ENCODE data around the gene RAB10. TPM values are rescaled to one million over a fixed set of nuclear protein-coding genes. Genes with fewer than 3 reads are reported as not detected.

RAB10 gene
- total and polyA plus RNA-seq, 5 donors, result 53.0 to 103 (median 95.2) TPM

GRCh38 chr2:26000561-26001082 is 33.3 kb upstream of the RAB10 start:
- peak in 1 of 2 donors; percentile 30 for ATAC-seq

GRCh38 chr2:26001743-26002351 is 32.0 kb upstream of the RAB10 start:
- intact Hi-C loops (cut with DNase I), result no loop called here
- Histone ChIP-seq H3K27me3 (ENCODE audit: control insufficient read depth, insufficient read depth) (no peaks in the 10 kb centered on the region), H3K4me1 (ENCODE audit: control insufficient read depth, insufficient read depth, low read length) (peaks cover 5% of the 10 kb centered on the region), H3K4me3 (ENCODE audit: low read length) (no peak overlapping the region), H3K9me3 (ENCODE audit: control insufficient read depth, low read length) (no peaks in the 10 kb centered on the region), H3K27ac (ENCODE audit: low read length) (peak overlapping the region; percentile 12)
- peak; percentile 56 to 75 for ATAC-seq
- WGBS, result 7% methylated on average over 4 of the region's 4 CpGs
- DNase-seq, result peak; percentile 68 to 92 (median 88)

More at GRCh38 chr2:26000561-26001082, 33.3 kb upstream of the RAB10 start:
- Histone ChIP-seq H3K27me3 (ENCODE audit: control insufficient read depth, insufficient read depth) (no peaks in the 10 kb centered on the region), H3K27ac (ENCODE audit: low read length) (no peak overlapping the region), H3K4me1 (ENCODE audit: control insufficient read depth, insufficient read depth, low read length) (peaks cover 5% of the 10 kb centered on the region), H3K4me3 (ENCODE audit: low read length) (no peak overlapping the region), H3K9me3 (ENCODE audit: control insufficient read depth, low read length) (no peaks in the 10 kb centered on the region)
- DNase-seq, result peak in 1 of 3 donors; percentile 57
- intact Hi-C loops (cut with DNase I), result no loop called here
- 66% methylated on average over 5 of the region's 5 CpGs for WGBS

- peak in 2 of 3 donors; percentile 52 to 72 for DNase-seq
- H3K27me3 ChIP-seq (ENCODE audit: control insufficient read depth, insufficient read depth), result no peaks in the 10 kb centered on the region
- peak overlapping the region; percentile 46 for H3K27ac ChIP-seq (ENCODE audit: low read length)
- 76% methylated on average over 9 of the region's 9 CpGs for WGBS
- H3K4me1 ChIP-seq (ENCODE audit: control insufficient read depth, insufficient read depth, low read length), result peaks cover 5% of the 10 kb centered on the region
- no peak overlapping the region for H3K4me3 ChIP-seq (ENCODE audit: low read length)
- no peaks in the 10 kb centered on the region for H3K9me3 ChIP-seq (ENCODE audit: control insufficient read depth, low read length)
- ATAC-seq, result peak; percentile 31 to 35
- intact Hi-C loops (cut with DNase I), result no loop called here
Measured at GRCh38 chr2:26002632-26003310, 31.1 kb upstream of the RAB10 start.

GRCh38 chr2:26008095-26008494 is 25.8 kb upstream of the RAB10 start:
- H3K27me3 ChIP-seq (ENCODE audit: control insufficient read depth, insufficient read depth), result no peaks in the 10 kb centered on the region
- H3K9me3 ChIP-seq (ENCODE audit: control insufficient read depth, low read length), result no peaks in the 10 kb centered on the region
- H3K27ac ChIP-seq (ENCODE audit: low read length), result no peak overlapping the region
- WGBS, result 98% methylated on average over 1 of the region's 1 CpG
- DNase-seq (no peak), ATAC-seq (no peak)
- intact Hi-C loops (cut with DNase I), result no loop called here
- H3K4me3 ChIP-seq (ENCODE audit: low read length), result no peak overlapping the region
- no peaks in the 10 kb centered on the region for H3K4me1 ChIP-seq (ENCODE audit: control insufficient read depth, insufficient read depth, low read length)

- WGBS, result 69% methylated on average over 2 of the region's 2 CpGs
- DNase-seq (peak; percentile 64 to 76 (median 69)), ATAC-seq (peak; percentile 85 to 86)
- H3K9me3 ChIP-seq (ENCODE audit: control insufficient read depth, low read length), result no peaks in the 10 kb centered on the region
- H3K4me3 ChIP-seq (ENCODE audit: low read length), result no peak overlapping the region
- intact Hi-C loops (cut with DNase I), result no loop called here
- no peaks in the 10 kb centered on the region for H3K4me1 ChIP-seq (ENCODE audit: control insufficient read depth, insufficient read depth, low read length)
- H3K27me3 ChIP-seq (ENCODE audit: control insufficient read depth, insufficient read depth), result no peaks in the 10 kb centered on the region
- H3K27ac ChIP-seq (ENCODE audit: low read length), result no peak overlapping the region
Measured at GRCh38 chr2:26008851-26009566, 24.9 kb upstream of the RAB10 start.

- no peaks in the 10 kb centered on the region for H3K4me1 ChIP-seq (ENCODE audit: control insufficient read depth, insufficient read depth, low read length)
Measured at GRCh38 chr2:26009567-26009963, 24.3 kb upstream of the RAB10 start.

GRCh38 chr2:26010943-26011342 is 22.9 kb upstream of the RAB10 start:
- DNase-seq (no peak), ATAC-seq (no peak)
- intact Hi-C loops (cut with DNase I), result no loop called here
- Histone ChIP-seq H3K4me1 (ENCODE audit: control insufficient read depth, insufficient read depth, low read length) (no peaks in the 10 kb centered on the region), H3K4me3 (ENCODE audit: low read length) (no peak overlapping the region), H3K27me3 (ENCODE audit: control insufficient read depth, insufficient read depth) (no peaks in the 10 kb centered on the region), H3K9me3 (ENCODE audit: control insufficient read depth, low read length) (no peaks in the 10 kb centered on the region), H3K27ac (ENCODE audit: low read length) (no peak overlapping the region)
- 77% methylated on average over 3 of the region's 3 CpGs for WGBS

More at GRCh38 chr2:26009567-26009963, 24.3 kb upstream of the RAB10 start:
- no peak overlapping the region for H3K27ac ChIP-seq (ENCODE audit: low read length)
- ATAC-seq (no peak), DNase-seq (no peak)
- 71% methylated on average over 2 of the region's 2 CpGs for WGBS
- H3K27me3 ChIP-seq (ENCODE audit: control insufficient read depth, insufficient read depth), result no peaks in the 10 kb centered on the region
- no peaks in the 10 kb centered on the region for H3K9me3 ChIP-seq (ENCODE audit: control insufficient read depth, low read length)
- H3K4me3 ChIP-seq (ENCODE audit: low read length), result no peak overlapping the region
- intact Hi-C loops (cut with DNase I), result no loop called here

- no peak overlapping the region for H3K27ac ChIP-seq (ENCODE audit: low read length)
- no peak for DNase-seq
- ATAC-seq, result peak in 1 of 2 donors; percentile 4
Measured at GRCh38 chr2:26011609-26011989, 22.3 kb upstream of the RAB10 start.

GRCh38 chr2:26011990-26012856 is 21.7 kb upstream of the RAB10 start:
- H3K27ac ChIP-seq (ENCODE audit: low read length), result peak overlapping the region; percentile 26
- ATAC-seq (peak; percentile 82 to 85), DNase-seq (peak; percentile 66 to 75 (median 72))
- H3K27me3 ChIP-seq (ENCODE audit: control insufficient read depth, insufficient read depth), result no peaks in the 10 kb centered on the region
- no peak overlapping the region for H3K4me3 ChIP-seq (ENCODE audit: low read length)
- 40% methylated on average over 14 of the region's 14 CpGs for WGBS
- intact Hi-C loops (cut with DNase I), result no loop called here
- H3K9me3 ChIP-seq (ENCODE audit: control insufficient read depth, low read length), result no peaks in the 10 kb centered on the region
- no peaks in the 10 kb centered on the region for H3K4me1 ChIP-seq (ENCODE audit: control insufficient read depth, insufficient read depth, low read length)

More at GRCh38 chr2:26011609-26011989, 22.3 kb upstream of the RAB10 start:
- no peaks in the 10 kb centered on the region for H3K9me3 ChIP-seq (ENCODE audit: control insufficient read depth, low read length)
- no peak overlapping the region for H3K4me3 ChIP-seq (ENCODE audit: low read length)
- no peaks in the 10 kb centered on the region for H3K4me1 ChIP-seq (ENCODE audit: control insufficient read depth, insufficient read depth, low read length)
- no peaks in the 10 kb centered on the region for H3K27me3 ChIP-seq (ENCODE audit: control insufficient read depth, insufficient read depth)
- intact Hi-C loops (cut with DNase I), result no loop called here
- 70% methylated on average over 6 of the region's 6 CpGs for WGBS

- Histone ChIP-seq H3K27ac (ENCODE audit: low read length) (no peak overlapping the region), H3K9me3 (ENCODE audit: control insufficient read depth, low read length) (no peaks in the 10 kb centered on the region), H3K27me3 (ENCODE audit: control insufficient read depth, insufficient read depth) (no peaks in the 10 kb centered on the region), H3K4me1 (ENCODE audit: control insufficient read depth, insufficient read depth, low read length) (peaks cover 2% of the 10 kb centered on the region), H3K4me3 (ENCODE audit: low read length) (no peak overlapping the region)
- ATAC-seq (no peak), DNase-seq (no peak)
- WGBS, result 97% methylated on average over 1 of the region's 1 CpG
- intact Hi-C loops (cut with DNase I), result no loop called here
Measured at GRCh38 chr2:26013668-26014067, 20.2 kb upstream of the RAB10 start.
